Measurements from ENCODE around the gene TRIM21.

DNA sequence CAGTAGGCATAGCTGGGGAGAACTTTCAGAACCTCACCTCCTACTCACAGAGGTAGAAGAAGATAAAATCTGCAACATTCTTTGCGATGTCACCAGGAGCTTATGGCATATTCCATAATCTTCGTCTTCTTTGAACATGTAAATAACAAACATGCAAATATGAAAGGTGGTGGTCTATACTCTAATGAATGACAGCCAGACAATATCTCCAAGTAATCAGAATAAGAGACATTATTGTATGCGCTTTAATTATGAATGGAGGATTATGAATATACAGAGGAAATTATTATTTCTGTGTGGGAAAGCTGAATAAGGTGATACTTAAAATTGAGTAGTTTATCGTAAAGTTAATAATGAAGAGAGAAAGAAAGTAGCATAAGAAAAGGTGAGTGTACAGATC, 25.2 kb downstream of the TRIM21 start, which contains the start of gene OR52B4:
- TF ChIP-seq, protein P1, sequence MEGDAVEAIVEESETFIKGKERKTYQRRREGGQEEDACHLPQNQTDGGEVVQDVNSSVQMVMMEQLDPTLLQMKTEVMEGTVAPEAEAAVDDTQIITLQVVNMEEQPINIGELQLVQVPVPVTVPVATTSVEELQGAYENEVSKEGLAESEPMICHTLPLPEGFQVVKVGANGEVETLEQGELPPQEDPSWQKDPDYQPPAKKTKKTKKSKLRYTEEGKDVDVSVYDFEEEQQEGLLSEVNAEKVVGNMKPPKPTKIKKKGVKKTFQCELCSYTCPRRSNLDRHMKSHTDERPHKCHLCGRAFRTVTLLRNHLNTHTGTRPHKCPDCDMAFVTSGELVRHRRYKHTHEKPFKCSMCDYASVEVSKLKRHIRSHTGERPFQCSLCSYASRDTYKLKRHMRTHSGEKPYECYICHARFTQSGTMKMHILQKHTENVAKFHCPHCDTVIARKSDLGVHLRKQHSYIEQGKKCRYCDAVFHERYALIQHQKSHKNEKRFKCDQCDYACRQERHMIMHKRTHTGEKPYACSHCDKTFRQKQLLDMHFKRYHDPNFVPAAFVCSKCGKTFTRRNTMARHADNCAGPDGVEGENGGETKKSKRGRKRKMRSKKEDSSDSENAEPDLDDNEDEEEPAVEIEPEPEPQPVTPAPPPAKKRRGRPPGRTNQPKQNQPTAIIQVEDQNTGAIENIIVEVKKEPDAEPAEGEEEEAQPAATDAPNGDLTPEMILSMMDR (IDR thresholded peaks at IDR 0.05), result no peak
- no peak for TF ChIP-seq POLR2A (IDR thresholded peaks at IDR 0.05)
